OCI-LY1 (cell line): ENCODE measurements around the gene GPR137B.

Source experiments
- EZH2 ChIP-seq: fragments of 200-600 bp; sonication (generic), shearing (Covaris generic); IDR thresholded peaks from 2 replicates; pipeline ENCODE4 v1.8.0; 2017; ENCODE audit warnings: borderline replicate concordance, mixed run types, mild to moderate bottlenecking, antibody characterized with exemption, low read length, moderate library complexity, mixed read lengths
- TF ChIP-seq, protein P1 (sequence below): fragments of 200-600 bp; sonication (generic), shearing (Covaris generic); IDR thresholded peaks from 2 replicates; pipeline ENCODE4 v1.5.1; 2017; ENCODE audit warnings: mild to moderate bottlenecking, antibody characterized with exemption, low read length, moderate library complexity, mixed read lengths

DNA sequence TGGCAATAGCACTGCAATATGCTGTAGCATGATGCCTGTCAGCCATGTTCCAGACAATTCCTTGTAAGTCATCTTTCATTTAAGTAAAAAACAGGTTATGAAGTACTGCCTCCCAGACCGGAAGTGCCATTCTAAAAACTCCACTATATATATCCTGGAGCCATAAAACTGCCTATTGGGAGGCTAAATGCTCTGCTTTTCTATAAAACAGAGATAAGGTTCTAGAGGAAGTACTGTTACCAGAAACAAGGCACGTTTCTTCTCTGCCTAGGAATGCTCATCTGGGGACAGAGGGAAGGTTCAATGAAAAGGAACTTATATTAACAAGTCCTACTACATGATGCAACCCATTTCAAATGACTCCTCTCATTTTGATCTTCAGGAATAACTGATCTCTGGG is 66.8 kb downstream of the GPR137B start:
- no peak for TF ChIP-seq EZH2
- TF ChIP-seq, protein P1, sequence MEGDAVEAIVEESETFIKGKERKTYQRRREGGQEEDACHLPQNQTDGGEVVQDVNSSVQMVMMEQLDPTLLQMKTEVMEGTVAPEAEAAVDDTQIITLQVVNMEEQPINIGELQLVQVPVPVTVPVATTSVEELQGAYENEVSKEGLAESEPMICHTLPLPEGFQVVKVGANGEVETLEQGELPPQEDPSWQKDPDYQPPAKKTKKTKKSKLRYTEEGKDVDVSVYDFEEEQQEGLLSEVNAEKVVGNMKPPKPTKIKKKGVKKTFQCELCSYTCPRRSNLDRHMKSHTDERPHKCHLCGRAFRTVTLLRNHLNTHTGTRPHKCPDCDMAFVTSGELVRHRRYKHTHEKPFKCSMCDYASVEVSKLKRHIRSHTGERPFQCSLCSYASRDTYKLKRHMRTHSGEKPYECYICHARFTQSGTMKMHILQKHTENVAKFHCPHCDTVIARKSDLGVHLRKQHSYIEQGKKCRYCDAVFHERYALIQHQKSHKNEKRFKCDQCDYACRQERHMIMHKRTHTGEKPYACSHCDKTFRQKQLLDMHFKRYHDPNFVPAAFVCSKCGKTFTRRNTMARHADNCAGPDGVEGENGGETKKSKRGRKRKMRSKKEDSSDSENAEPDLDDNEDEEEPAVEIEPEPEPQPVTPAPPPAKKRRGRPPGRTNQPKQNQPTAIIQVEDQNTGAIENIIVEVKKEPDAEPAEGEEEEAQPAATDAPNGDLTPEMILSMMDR = no peak
